Fibroblast of lung (primary cell): ENCODE results near the gene MS4A4E. TPM values are rescaled to one million over a fixed set of nuclear protein-coding genes. Genes with fewer than 3 reads are reported as not detected.

Source experiments
- DNase-seq, 2 donors: peaks; one replicate each; pipeline versions ENCODE4 v3.0.0 to v3.0.0-alpha.2; 2010; ENCODE audit warnings: low read depth in 2 of 2
- H2AFZ ChIP-seq: 2 replicates; pipeline ENCODE4 v1.5.1; 2012; ENCODE audit warnings: low read length, control low read depth, inconsistent platforms
- H3K27ac ChIP-seq: 2 replicates; pipeline ENCODE4 v1.5.1; 2011; ENCODE audit warnings: low read length, control low read depth; ENCODE audit not compliant: insufficient read depth
- H3K27me3 ChIP-seq: 2 replicates; pipeline ENCODE4 v1.5.1; 2011; ENCODE audit warnings: mild to moderate bottlenecking, low read length; ENCODE audit not compliant: control insufficient read depth, insufficient read depth
- H3K36me3 ChIP-seq: 2 replicates; pipeline ENCODE4 v1.5.1; 2011; ENCODE audit warnings: low read length; ENCODE audit not compliant: control insufficient read depth, insufficient read depth
- H3K4me1 ChIP-seq: 2 replicates; pipeline ENCODE4 v1.5.1; 2011; ENCODE audit warnings: low read length; ENCODE audit not compliant: control insufficient read depth, insufficient read depth; ENCODE audit errors: extremely low read depth
- H3K4me2 ChIP-seq: 2 replicates; pipeline ENCODE4 v1.5.1; 2011; ENCODE audit warnings: low read length, control low read depth; ENCODE audit not compliant: insufficient read depth; ENCODE audit errors: extremely low read depth
- H3K4me3 ChIP-seq, 4 experiments: fragments of 200-600 bp in 1 of 4; sonication (generic) in 1 of 4; replicated peaks in 1 of 4; 2 replicates each; pipeline ENCODE4 v1.5.1; 2011 to 2016; ENCODE audit warnings: low read length in 4 of 4, low read depth in 3 of 4, mild to moderate bottlenecking in 3 of 4, control low read depth in 2 of 4, inconsistent platforms in 1 of 4, mixed read lengths in 1 of 4; ENCODE audit not compliant: insufficient read depth in 1 of 4; ENCODE audit errors: control extremely low read depth in 1 of 4
- H3K79me2 ChIP-seq: 2 replicates; pipeline ENCODE4 v1.5.1; 2012; ENCODE audit warnings: mild to moderate bottlenecking, low read length, inconsistent platforms; ENCODE audit not compliant: control insufficient read depth, insufficient read depth
- H3K9ac ChIP-seq: 2 replicates; pipeline ENCODE4 v1.5.1; 2011; ENCODE audit warnings: mild to moderate bottlenecking, low read length, control low read depth; ENCODE audit not compliant: insufficient read depth
- H3K9me3 ChIP-seq: 2 replicates; pipeline ENCODE4 v1.5.1; 2012; ENCODE audit warnings: low read depth, low read length; ENCODE audit not compliant: control insufficient read depth, insufficient read depth
- H4K20me1 ChIP-seq: 2 replicates; pipeline ENCODE4 v1.5.1; 2011; ENCODE audit warnings: low read length; ENCODE audit not compliant: control insufficient read depth, insufficient read depth; ENCODE audit errors: extremely low read depth
- EZH2 ChIP-seq: IDR thresholded peaks from 2 replicates; pipeline ENCODE4 v1.5.1; 2012; ENCODE audit warnings: low read length, control low read depth, mild to moderate bottlenecking; ENCODE audit errors: missing control alignments
- polyA plus RNA-seq, 2 donors: library from polyadenylated mRNA; depleted of rRNA in 1 of 2; stranded (reverse) in 1 of 2; unstranded in 1 of 2; fragments of >200 nt; gene quantifications; 2 replicates each; pipeline ENCODE4 v1.2.1, GENCODE V29; 2011 to 2012; ENCODE audit warnings: missing spikeins in 1 of 2
- total RNA-seq: library from RNA; depleted of rRNA; stranded (reverse); fragments of >200 nt; gene quantifications from 2 replicates; pipeline ENCODE4 v1.2.1, GENCODE V29; 2014
- TF ChIP-seq, protein P1 (sequence below), 2 donors: IDR thresholded peaks in 1 of 2; conservative IDR thresholded peaks in 1 of 2; 1 replicate in 1 of 2; 2 replicates in 1 of 2; pipeline ENCODE4 v1.5.1; 2011 to 2012; ENCODE audit warnings: low read length in 2 of 2, control low read depth in 1 of 2, inconsistent platforms in 1 of 2, low read depth in 1 of 2, mild to moderate bottlenecking in 1 of 2

Gene MS4A4E
- total and polyA plus RNA-seq, 2 donors (not counting 1 experiment from before 2014, with no cell fraction given) = not detected

DNA sequence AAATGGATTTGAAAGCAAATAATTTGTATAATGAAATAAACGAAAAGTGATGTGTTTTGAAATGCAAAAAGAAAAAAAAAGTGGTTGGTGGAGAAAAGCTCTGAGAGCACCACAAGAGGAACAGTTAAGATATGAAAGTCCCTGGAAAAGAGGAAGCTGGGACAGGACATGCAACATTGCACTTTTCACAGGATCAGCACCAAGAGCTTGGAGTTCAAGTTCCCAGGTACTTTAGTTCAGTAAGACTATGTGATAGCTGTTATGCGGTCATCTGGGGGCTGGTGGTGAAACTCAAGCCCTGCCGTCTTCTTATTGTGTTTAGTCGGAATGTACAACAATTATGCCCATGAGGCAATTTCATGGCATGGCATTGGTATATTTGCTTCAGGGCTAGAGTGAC lies 20.5 kb upstream of the MS4A4E start:
- H3K4me3 ChIP-seq = no peak overlapping the region
- no peak overlapping the region for H3K9ac ChIP-seq
- no peak for DNase-seq
- H3K36me3 ChIP-seq = no peaks in the 10 kb centered on the region
- H2AFZ ChIP-seq = no peak overlapping the region
- no peak overlapping the region for H3K4me2 ChIP-seq
- no peaks in the 10 kb centered on the region for H3K79me2 ChIP-seq
- no peaks in the 10 kb centered on the region for H4K20me1 ChIP-seq
- H3K27me3 ChIP-seq = no peaks in the 10 kb centered on the region
- H3K9me3 ChIP-seq = no peaks in the 10 kb centered on the region
- no peak for TF ChIP-seq EZH2
- TF ChIP-seq, protein P1, sequence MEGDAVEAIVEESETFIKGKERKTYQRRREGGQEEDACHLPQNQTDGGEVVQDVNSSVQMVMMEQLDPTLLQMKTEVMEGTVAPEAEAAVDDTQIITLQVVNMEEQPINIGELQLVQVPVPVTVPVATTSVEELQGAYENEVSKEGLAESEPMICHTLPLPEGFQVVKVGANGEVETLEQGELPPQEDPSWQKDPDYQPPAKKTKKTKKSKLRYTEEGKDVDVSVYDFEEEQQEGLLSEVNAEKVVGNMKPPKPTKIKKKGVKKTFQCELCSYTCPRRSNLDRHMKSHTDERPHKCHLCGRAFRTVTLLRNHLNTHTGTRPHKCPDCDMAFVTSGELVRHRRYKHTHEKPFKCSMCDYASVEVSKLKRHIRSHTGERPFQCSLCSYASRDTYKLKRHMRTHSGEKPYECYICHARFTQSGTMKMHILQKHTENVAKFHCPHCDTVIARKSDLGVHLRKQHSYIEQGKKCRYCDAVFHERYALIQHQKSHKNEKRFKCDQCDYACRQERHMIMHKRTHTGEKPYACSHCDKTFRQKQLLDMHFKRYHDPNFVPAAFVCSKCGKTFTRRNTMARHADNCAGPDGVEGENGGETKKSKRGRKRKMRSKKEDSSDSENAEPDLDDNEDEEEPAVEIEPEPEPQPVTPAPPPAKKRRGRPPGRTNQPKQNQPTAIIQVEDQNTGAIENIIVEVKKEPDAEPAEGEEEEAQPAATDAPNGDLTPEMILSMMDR (conservative IDR thresholded peaks at IDR 0.05 in 1 of 2, IDR thresholded peaks at IDR 0.05 in 1 of 2; ENCODE audit: low read depth in 1 of 2, low read length in 2 of 2) = no peak
- H3K27ac ChIP-seq = no peak overlapping the region
- no peaks in the 10 kb centered on the region for H3K4me1 ChIP-seq

DNA sequence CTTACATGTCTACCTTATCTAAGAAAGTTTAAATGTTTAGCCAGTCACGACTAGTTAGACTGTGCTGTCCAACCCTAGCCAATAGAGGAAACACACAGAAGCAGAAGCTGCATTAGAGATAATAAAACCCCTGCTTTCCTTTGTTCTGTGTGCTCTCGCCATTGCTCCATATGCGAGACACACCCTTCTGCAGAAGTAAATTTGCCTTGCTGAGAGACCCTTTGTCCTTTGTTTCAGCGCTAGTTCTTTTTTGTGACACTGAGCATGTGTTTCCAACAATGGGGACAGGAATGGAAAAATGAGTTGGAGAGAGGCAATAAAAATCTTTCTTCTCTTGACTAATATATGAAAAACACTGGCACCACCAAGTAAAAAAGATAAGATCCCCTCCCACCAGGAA lies 18.1 kb upstream of the MS4A4E start:
- Histone ChIP-seq H3K4me3 (no peak overlapping the region), H3K79me2 (no peaks in the 10 kb centered on the region), H4K20me1 (no peaks in the 10 kb centered on the region), H3K27ac (no peak overlapping the region), H3K4me2 (no peak overlapping the region), H3K4me1 (no peaks in the 10 kb centered on the region), H3K36me3 (no peaks in the 10 kb centered on the region), H2AFZ (no peak overlapping the region), H3K9ac (no peak overlapping the region), H3K27me3 (no peaks in the 10 kb centered on the region), H3K9me3 (no peaks in the 10 kb centered on the region)
- no peak for DNase-seq
- TF ChIP-seq EZH2 = no peak
- TF ChIP-seq, protein P1 (conservative IDR thresholded peaks at IDR 0.05 in 1 of 2, IDR thresholded peaks at IDR 0.05 in 1 of 2; ENCODE audit: low read depth in 1 of 2, low read length in 2 of 2) = no peak

DNA sequence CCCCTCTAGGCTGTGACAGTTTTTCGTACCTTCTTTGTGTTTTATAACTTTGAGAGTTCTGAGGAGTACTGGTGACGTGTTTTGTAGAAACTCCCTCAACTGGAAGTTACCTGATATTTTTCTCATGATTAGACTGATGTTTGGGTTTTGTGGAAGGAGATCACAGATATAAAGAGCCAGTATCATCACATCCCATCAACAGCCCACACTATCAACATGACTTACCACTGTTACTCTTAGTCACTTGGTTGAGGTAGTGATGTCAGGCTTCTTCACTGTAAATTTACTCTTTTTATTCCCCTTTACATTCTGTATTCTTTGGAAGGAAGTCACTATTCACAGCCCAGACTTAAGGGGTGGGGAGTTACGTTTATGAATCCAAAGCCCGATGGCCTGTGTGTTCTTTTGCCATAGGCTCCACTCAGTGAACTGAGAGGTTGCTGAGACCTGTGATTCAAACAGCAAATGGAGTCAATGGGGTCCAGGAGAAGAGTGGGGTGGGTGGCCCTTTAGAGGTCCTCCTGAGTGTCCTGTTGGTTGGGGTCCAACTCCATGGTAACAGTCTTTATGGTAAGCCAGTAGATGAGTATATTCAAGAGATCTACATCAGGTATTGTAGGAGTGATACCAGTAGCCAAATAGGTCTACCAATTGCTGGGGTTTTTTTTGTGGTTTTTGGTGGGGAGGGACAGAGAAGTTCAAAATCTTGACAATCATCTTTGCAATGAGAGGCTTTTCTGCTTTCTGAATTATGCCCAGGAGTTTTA lies 15.2 kb upstream of the MS4A4E start:
- Histone ChIP-seq H3K4me1 (no peaks in the 10 kb centered on the region), H3K79me2 (no peaks in the 10 kb centered on the region), H3K27ac (no peak overlapping the region), H3K9ac (no peak overlapping the region), H3K4me3 (no peak overlapping the region), H3K4me2 (no peak overlapping the region), H3K27me3 (no peaks in the 10 kb centered on the region), H3K9me3 (no peaks in the 10 kb centered on the region), H3K36me3 (no peaks in the 10 kb centered on the region), H4K20me1 (no peaks in the 10 kb centered on the region), H2AFZ (no peak overlapping the region)
- no peak for DNase-seq
- TF ChIP-seq EZH2 = no peak
- TF ChIP-seq, protein P1 (conservative IDR thresholded peaks at IDR 0.05 in 1 of 2, IDR thresholded peaks at IDR 0.05 in 1 of 2; ENCODE audit: low read depth in 1 of 2, low read length in 2 of 2) = no peak
